Thoracic aorta (tissue), 2 donors: ENCODE results near the gene ATP13A2. TPM values are rescaled to one million over a fixed set of nuclear protein-coding genes. Genes with fewer than 3 reads are reported as not detected.

Source experiments
- ATAC-seq: fragments of 150-250 bp; one replicate; pipeline ENCODE4 v1.8.0; 2017; ENCODE audit warnings: low read depth; ENCODE audit not compliant: insufficient number of reproducible peaks, low FRiP score
- DNase-seq: peaks from one replicate; pipeline ENCODE4 v3.0.0-alpha.2; 2020; ENCODE audit warnings: low spot score
- H3K27ac ChIP-seq, 2 donors: fragments of 200-600 bp; sonication (generic); 1 replicate in 1 of 2; 2 replicates in 1 of 2; pipeline ENCODE4 v1.5.1; 2016; ENCODE audit warnings: mild to moderate bottlenecking in 2 of 2, moderate library complexity in 2 of 2
- H3K27me3 ChIP-seq: fragments of 200-600 bp; sonication (generic); replicated peaks from 2 replicates; pipeline ENCODE4 v1.6.0; 2016; ENCODE audit warnings: mild to moderate bottlenecking; ENCODE audit not compliant: insufficient read depth
- H3K36me3 ChIP-seq: fragments of 200-600 bp; sonication (generic); one replicate; pipeline ENCODE4 v1.5.1; 2016
- H3K4me1 ChIP-seq, 2 donors: fragments of 200-600 bp; sonication (generic); 1 replicate in 1 of 2; 2 replicates in 1 of 2; pipeline versions ENCODE4 v1.5.1 to v1.6.0; 2016; ENCODE audit warnings: low read depth in 2 of 2, mild to moderate bottlenecking in 1 of 2; ENCODE audit not compliant: control insufficient read depth in 1 of 2
- H3K4me3 ChIP-seq: fragments of 200-600 bp; sonication (generic); 2 replicates; pipeline ENCODE4 v1.5.1; 2016; ENCODE audit warnings: mild to moderate bottlenecking
- H3K9me3 ChIP-seq: fragments of 200-600 bp; sonication (generic); 2 replicates; pipeline ENCODE4 v1.5.1; 2016
- CTCF ChIP-seq: fragments of 200-600 bp; sonication (generic); IDR thresholded peaks from one replicate; pipeline ENCODE4 v1.5.1; 2019; ENCODE audit warnings: antibody characterized with exemption
- total RNA-seq, 2 donors: library from RNA; depleted of rRNA; stranded (reverse); fragments of >200 nt; gene quantifications; one replicate each; pipeline versions ENCODE4 v1.1.0 to v1.2.3, GENCODE V29; 2016

ATP13A2 gene
- total RNA-seq, 2 donors from 2014 or later = 45.1 to 59.0 TPM

- Histone ChIP-seq H3K36me3 (peaks cover 15% of the 10 kb centered on the region), H3K4me3 (no peak overlapping the region), H3K4me1 (peaks cover 10 to 40% of the 10 kb centered on the region in 2 donors), H3K27me3 (no peaks in the 10 kb centered on the region), H3K9me3 (no peaks in the 10 kb centered on the region), H3K27ac (no peak overlapping the region)
- TF ChIP-seq CTCF = no peak
- ATAC-seq (no peak), DNase-seq (no peak)
Measured at GRCh38 chr1:16970132-16970910, 41.4 kb downstream of the ATP13A2 start.

- H3K4me3 ChIP-seq = no peak overlapping the region
- H3K4me1 ChIP-seq = peaks cover 10 to 34% of the 10 kb centered on the region in 2 donors
- no peak for TF ChIP-seq CTCF
- DNase-seq (no peak), ATAC-seq (no peak)
- no peaks in the 10 kb centered on the region for H3K9me3 ChIP-seq
- H3K27ac ChIP-seq = no peak overlapping the region
- H3K36me3 ChIP-seq = peaks cover 16% of the 10 kb centered on the region
- H3K27me3 ChIP-seq = no peaks in the 10 kb centered on the region
Measured at GRCh38 chr1:16969651-16970050, 42.1 kb downstream of the ATP13A2 start.

GRCh38 chr1:16969057-16969611, 42.6 kb downstream of the ATP13A2 start:
- H3K4me1 ChIP-seq = peaks cover 10 to 38% of the 10 kb centered on the region in 2 donors
- no peaks in the 10 kb centered on the region for H3K9me3 ChIP-seq
- no peaks in the 10 kb centered on the region for H3K27me3 ChIP-seq
- ATAC-seq = no peak
- DNase-seq = no peak
- H3K4me3 ChIP-seq = no peak overlapping the region
- TF ChIP-seq CTCF = no peak
- peaks cover 16% of the 10 kb centered on the region for H3K36me3 ChIP-seq
- H3K27ac ChIP-seq = no peak overlapping the region

- peaks cover 16% of the 10 kb centered on the region for H3K36me3 ChIP-seq
- DNase-seq = no peak
- no peak overlapping the region for H3K4me3 ChIP-seq
- ATAC-seq = no peak
- H3K27ac ChIP-seq = no peak overlapping the region
- no peaks in the 10 kb centered on the region for H3K27me3 ChIP-seq
- H3K4me1 ChIP-seq = peaks cover 13 to 44% of the 10 kb centered on the region in 2 donors
- no peak for TF ChIP-seq CTCF
- H3K9me3 ChIP-seq = no peaks in the 10 kb centered on the region
Measured at GRCh38 chr1:16968372-16968771, 43.4 kb downstream of the ATP13A2 start.

- no peak overlapping the region for H3K4me3 ChIP-seq
- ATAC-seq = no peak
- no peak for DNase-seq
- peak overlapping the region; percentile 54 to 58 for H3K27ac ChIP-seq
- H3K36me3 ChIP-seq = peaks cover 16% of the 10 kb centered on the region
- no peak for TF ChIP-seq CTCF
- no peaks in the 10 kb centered on the region for H3K27me3 ChIP-seq
- H3K9me3 ChIP-seq = no peaks in the 10 kb centered on the region
- peaks cover 13 to 48% of the 10 kb centered on the region in 2 donors for H3K4me1 ChIP-seq
Measured at GRCh38 chr1:16967962-16968361, 43.8 kb downstream of the ATP13A2 start.
